Hepatic stellate cell (primary cell): ENCODE data around the gene FOXB1.

Experiments used
- DNase-seq: peaks from one replicate; pipeline ENCODE4 v3.0.0; 2011; ENCODE audit warnings: low spot score

FOXB1 gene

DNA sequence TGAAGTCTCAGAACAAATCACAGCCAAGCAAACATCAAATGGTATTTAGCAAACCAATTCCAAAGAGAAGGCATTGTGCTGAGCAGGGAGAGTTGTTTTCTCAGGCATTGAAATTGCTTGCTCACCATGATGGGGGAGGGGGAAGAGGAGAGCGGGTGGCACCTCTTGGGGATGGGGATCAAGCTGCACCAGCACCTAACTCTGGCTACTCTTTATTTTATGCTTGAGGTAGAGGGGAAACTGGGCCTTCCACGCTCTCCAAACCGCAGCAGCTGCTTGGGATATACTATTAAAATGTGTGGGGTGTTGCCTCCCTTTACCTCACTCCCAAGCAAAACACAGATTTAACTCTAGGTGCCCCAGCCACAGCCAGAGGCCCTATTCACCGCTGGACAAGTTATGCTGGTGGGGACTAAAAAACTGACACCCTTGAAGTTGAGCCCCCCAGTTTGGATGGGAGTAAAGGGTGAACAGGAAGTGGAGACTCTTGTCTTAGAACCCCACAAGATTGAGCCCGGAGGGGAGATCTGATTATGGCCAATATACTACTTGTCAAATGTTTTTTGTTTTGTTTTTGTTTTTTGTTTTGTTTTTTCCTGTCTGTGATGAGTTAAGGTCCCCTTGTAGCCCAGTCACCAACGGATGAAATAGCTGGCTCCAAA lies 5.0 kb upstream of the FOXB1 start:
- DNase-seq = no peak

DNA sequence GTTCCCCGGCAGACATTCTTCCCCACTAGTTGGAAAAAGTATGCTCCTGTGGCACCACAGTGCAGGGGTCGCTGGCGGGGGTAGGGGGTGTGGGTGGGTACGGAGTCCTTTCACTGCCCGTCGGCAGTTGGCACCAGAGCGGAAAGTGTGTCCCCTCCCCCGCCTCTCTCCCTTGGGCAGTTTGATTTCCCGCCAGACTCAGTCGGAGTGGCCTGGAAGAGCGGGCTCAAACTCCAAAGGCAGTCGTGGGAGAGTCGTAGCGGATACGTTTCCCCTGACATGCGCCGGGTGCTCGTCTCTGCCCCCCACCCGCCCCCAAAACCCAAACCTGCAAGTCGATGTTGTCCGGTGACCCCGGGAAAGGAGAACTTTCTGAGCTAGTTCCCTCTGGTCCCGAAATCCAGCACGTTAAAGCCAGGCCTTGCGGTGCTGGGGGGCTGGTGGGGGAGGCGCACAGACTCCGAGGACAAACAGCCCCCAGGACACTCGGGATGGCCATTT lies 4.4 kb upstream of the FOXB1 start:
- no peak for DNase-seq

DNA sequence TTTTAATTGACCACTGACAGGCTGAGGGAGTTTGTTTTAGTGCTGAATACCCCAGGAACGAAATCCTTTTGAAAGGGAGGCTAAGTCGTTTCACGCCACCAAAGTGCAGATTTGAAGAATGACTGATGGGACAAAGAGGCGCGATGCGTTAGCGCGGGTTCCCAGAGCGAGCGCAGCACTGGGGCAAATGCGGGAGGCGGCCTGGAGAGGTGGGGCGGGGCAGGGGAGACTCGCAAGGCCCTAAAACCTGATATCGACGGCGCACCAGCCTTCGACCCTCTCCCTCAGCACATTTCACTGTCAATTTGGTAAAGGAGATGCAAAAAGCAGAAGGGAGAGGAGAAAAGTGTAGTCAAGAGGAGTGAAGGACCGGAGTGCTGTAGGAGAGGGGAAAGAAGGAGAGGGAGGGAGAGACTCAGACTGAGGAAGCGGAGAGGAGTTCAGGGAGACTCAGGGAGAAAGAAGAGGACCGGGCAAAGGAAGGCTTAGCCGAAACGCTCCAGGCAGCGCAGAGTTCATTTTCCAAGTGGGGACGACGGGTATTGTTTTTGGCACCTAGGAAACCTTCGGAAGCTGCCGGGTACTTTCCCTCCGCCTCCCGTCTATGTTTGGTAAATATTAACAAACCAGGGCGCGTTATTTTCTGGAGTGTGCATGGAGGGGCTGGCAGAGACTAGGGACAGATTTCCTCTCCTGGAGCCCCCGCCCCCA lies 3.8 kb upstream of the FOXB1 start:
- DNase-seq = no peak

DNA sequence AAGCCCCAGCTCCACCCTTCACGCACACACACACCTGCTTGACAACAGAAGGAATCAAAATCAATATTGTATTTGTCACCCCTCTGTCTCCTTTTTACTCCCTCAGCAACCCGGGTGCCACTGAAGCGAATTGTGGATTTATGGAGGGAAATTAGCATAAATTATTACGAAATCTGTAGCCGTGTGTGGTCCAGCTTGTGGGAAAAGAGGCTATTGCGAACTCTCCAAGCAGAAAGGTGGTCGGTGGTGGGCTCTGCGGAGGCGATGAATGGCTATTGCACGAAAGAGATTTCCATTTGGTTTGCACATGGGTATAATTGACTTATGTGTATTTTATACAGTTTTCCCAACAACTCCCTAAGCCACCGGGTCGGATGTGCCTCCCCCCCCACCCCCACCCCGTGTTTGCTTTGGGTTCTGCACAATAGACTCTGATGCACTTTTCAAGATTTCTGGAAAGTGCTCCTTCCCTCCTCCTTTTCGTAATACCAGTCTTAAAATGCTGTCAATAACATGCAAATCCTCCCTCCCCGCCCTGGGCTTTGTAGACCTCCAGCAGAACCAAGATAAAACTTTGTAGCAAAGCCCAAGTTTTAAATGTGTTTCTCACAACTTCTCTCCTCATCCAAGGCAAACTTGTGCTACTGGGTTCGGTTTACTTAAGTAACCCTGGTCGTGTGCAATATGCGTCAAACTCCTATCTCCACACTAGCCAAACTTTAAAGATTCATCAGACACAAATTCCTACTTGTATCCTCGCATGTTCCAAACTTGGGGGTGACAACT lies 3.1 kb upstream of the FOXB1 start:
- DNase-seq = no peak

DNA sequence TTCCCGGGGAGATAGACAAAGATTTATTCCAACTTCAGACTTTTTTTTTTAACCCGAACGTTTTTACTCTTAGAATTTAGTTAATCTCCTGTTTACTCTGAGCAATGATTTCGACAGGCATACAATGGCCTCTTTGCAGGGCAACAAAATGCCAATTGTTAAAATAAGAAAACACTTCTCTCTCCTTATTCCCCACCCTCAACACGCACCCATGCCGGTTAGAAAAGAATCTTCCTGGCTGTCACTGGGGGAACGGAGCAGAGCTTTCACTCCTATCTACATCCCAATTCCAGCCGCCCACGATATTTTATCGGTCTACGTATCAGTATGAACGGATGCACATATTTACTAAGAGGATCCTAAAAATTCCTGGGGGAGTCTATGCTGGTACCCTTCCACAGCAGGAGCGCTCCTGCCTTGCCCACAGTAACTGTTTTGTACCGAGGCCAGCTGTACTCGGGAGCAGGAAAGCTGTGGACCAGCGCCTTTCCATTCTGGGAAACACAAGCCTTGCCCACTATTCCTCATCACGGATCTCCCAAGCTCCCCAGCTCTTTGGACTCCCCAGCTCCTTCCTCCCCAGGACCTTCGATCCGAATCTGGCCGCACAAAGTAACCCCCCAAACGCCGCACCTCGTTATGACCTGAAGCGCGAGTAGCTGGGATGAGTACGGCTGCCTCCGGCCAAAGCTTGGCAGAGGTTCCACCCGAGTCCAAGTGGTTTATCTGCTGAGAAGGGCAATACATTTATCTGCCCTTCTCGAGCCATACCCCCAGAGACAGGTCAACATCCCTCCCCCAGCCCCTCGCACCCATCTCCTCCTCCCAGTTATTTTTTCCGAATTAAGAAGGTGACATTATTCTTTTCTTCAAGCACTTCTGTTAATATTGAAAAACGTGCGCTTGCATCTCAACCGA lies 2.2 kb upstream of the FOXB1 start:
- DNase-seq = no peak

DNA sequence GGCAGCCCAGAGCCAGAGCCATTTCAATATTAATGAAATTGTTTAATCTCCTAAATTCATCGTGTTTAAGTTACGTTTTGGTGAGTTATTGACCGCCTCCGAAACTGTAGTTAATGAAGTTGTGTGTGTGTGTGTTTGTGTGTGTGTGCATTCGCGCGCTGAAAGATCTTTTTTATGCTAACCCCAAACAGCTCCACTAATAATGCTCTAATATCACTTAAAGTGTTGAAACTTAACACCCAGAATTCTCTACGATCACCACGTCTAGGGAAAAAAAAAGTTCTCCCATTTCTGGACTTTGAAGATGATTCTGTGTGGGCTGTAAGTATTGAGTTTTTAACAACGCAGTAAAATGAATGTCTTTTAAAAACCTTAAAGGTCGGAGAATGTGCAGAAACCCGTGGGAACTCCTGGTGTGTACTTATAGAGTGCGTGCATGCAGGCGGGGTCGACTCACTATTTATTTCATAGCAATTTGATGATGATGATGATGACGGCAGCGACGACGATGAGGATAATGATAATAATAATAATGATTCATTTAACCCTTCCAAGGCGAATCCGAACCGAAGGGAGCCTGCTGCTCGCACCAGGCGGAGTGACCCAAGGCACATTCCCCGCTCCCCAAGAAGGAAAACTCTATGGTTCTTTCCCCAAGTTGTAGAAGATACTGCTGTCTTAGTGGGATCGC lies 1.4 kb upstream of the FOXB1 start:
- no peak for DNase-seq

DNA sequence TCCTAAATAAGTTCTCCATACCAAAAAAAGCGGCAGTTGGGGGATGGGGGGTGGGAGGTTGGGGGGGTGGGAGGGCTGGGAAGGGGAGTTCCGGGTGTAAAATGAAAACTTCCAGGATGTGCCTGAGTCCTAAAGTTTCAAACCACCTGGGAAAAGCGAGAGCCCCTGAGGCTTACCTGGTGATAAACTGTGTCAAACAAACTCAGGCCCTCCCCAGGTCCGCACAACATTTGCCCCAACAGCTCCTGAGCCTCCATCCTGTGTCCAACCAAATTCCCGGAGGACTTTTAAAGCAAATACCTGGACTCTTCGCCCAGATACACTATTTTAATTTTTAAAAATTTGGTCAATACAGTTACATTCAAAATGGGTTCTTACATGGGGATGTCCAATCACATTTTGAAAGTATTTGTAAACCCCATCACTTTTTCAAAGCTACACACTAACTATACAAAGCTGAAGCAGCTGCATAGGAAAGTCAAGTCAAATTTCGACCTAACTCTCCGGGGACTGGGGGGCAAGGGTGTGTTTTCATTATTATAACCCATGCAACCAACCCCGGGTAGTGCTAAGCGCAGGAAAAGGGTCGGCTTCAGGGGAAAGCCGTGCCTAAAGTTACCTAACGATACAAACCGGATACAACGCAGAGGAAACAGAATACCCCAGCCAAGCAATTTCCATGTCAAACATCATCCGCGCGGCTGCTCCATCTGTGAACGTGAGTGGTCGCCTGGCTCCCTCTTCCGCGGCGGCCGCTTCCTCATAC lies 685 bp upstream of the FOXB1 start:
- DNase-seq = no peak

DNA sequence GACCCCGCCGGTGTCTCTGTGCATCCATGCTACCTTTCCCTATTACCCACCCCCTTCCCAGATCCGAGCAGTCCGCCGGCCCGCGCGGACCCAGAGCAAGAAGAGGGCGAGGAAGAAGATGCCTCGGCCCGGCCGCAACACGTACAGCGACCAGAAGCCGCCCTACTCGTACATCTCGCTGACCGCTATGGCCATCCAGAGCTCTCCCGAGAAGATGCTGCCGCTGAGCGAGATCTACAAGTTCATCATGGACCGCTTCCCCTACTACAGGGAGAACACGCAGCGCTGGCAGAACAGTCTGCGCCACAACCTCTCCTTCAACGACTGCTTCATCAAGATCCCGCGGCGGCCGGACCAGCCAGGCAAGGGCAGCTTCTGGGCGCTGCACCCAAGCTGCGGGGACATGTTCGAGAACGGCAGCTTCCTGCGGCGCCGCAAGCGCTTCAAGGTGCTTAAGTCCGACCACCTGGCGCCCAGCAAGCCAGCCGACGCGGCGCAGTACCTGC lies 788 bp downstream of the FOXB1 start:
- no peak for DNase-seq

DNA sequence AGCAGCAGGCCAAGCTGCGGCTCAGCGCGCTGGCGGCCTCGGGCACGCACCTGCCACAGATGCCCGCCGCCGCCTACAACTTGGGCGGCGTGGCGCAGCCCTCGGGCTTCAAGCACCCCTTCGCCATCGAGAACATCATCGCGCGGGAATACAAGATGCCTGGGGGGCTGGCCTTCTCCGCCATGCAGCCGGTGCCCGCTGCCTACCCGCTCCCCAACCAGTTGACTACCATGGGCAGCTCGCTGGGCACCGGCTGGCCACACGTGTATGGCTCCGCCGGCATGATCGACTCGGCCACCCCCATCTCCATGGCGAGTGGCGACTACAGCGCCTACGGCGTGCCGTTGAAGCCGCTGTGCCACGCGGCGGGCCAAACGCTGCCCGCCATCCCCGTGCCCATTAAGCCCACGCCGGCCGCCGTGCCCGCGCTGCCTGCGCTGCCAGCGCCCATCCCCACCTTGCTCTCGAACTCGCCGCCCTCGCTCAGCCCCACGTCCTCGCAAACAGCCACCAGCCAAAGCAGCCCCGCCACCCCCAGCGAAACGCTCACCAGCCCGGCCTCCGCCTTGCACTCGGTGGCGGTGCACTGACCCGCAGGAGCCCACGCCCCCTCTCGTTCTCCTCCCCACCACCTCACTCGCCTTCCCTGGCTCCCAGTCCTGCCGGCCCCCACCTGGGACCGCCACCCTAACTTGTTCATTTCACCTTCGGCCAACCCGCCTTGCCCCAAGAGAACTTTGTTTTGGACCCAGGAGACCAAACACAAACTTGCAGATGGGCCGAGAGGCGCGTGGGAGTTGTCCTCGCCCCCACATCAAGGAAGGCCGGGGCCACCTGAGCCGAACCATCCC lies 1.5 kb downstream of the FOXB1 start:
- DNase-seq = no peak

DNA sequence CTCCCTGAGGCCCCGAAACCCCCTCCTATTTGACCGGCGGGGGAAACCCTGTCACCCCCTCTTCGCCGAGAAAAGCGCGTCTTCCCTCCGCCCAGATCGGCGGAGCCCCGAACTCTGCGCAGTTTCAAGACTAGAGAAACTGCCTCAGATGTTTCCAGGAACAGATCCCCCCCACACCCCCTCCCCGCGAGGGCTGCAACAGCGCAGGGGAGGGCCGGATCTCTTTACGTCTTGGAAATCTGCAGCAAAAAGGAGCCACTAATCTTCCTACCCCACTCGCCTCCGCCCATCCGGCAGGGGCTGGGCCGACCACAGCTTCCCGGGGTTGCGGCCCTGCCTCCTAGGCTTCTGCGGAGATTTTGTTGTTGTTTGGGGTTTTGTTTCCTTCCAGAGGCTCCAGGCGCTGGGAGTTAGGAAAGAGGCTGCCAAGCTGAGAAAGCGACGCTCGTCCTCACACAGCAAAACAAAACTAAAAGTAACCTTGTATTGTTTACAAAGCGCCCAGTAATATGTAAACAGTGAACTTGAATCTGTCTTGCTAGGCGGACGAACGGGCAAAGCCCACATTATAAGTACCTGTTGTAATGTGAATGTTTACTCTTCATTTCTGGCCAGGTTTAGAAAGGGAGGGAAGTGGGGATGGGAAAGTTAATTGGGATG lies 2.2 kb downstream of the FOXB1 start:
- DNase-seq = no peak

DNA sequence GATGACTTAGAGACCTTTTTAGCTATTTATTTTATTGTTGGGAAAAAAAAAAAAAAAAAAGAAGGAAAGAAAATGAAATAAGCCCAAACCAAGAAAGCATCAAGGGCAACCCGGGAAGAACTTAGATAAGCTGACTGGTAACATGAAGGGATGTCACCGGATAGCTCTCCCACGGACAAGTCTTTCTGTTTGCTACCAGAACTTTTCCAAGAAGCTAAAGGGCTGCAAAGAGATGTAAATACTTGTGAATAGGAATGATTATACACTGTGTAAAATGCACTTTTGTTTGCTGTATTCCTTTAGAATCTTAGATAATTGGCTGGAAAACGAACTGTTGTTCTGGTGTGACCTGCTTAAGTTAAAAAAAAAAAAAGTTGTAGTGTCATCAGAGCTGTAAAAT lies 2.8 kb downstream of the FOXB1 start:
- DNase-seq = no peak

DNA sequence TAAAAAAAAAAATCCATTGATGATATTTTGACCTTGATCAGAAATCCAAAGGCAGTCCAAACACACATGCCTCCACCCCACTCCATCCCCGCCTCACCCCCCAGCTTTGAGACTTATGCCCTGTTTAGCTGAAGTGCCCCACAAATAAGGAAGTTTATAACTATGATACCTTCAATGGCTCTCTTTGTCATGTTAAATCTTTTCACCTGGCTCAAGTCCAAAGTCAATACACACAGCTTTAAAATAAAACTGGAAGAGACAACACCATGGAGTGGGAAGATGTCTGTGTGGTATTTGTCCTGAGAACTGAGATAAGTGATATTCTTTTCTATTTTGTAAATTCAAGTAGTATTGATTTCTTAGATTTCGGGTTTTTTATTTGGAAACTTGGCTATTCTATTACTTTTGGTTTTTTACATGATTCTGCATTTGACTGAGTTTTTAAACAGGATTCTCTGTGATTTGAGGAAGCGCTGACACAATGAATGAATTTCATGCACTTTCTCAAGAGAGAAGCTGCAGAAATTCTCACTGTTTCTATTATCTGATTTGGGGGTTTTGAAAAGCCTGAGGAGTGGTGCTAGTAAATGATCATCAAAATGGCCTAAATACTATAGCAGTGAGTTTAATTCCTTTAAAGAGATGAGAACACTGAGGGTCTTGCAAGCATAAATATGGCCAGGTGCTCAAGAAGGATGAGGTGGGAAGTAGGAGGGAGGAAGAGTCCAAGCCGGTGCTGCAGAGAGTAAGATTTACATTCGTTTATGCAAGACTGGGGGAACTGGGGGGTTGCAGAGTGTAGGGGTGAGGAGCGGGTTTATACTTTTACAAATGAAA lies 5.2 kb downstream of the FOXB1 start:
- no peak for DNase-seq

DNA sequence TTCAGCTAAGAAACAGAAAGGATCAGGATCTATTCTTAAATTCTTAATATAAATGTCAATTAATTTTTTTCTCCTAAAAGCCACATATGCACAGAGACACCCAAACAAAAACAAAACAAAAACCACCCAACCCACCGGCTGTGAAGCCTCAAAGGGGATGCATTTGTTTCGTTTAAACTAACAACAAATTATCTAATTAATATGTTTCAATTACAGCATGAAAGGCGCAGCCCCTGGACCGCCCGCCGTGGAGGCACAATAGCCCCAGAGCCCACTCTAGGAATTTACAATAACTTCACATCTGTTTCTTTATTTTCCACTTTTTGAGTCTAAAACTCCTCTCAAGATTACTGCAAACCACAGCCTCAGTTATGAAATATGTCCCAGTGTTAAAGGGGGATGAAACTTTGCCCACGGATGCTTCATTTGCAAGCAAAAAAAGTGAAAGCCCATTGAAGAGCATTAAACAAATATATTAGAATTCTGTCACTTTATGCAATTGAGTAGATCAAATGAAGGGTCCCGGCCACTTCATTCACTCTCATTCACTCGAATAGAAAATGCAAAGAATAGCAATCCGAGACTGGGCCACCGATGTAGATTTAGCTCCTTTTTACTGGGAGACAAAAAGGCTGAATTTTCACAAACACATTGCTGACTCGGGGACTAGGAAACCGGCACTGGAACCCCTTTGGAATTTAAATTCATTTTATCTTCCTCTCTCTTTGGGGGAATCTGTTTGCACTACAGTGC lies 6.0 kb downstream of the FOXB1 start:
- DNase-seq = no peak

DNA sequence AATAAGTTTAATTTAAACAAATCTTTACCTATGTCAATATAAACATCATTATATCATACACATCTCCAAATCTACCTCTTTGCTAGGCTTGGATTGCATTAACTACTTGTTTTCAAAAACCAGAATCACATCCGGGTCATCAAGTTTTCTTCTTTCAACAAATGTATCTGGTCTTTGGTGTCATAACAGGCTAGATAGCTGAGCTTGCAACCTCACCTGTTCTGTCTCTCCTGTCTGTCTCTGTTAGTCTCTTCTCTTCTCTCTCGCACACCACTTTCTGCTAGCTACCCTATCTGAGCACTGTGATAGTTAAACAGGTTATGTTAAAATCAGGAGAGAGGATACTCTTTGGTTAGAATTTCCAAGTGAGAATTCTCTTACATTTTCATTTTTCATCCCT lies 6.7 kb downstream of the FOXB1 start:
- no peak for DNase-seq

DNA sequence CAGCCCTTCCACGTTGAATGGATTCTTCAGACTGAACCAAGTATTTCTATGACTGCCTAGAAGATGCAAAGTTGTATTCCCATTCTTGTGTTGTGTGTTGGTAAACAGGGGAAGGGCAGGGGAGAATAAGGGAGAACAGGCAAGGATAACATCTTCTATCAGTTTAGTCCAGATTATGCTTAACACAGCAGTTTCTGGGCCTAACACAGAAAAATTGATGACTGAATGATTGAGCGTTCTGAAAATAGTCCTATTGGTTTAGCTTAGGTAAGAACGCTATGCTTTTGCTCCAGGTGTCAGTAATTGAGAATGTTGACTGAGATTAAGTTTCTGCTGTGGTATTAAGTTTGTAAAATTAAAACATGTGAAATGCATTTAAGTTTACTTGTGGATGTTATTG lies 8.6 kb downstream of the FOXB1 start:
- no peak for DNase-seq

DNA sequence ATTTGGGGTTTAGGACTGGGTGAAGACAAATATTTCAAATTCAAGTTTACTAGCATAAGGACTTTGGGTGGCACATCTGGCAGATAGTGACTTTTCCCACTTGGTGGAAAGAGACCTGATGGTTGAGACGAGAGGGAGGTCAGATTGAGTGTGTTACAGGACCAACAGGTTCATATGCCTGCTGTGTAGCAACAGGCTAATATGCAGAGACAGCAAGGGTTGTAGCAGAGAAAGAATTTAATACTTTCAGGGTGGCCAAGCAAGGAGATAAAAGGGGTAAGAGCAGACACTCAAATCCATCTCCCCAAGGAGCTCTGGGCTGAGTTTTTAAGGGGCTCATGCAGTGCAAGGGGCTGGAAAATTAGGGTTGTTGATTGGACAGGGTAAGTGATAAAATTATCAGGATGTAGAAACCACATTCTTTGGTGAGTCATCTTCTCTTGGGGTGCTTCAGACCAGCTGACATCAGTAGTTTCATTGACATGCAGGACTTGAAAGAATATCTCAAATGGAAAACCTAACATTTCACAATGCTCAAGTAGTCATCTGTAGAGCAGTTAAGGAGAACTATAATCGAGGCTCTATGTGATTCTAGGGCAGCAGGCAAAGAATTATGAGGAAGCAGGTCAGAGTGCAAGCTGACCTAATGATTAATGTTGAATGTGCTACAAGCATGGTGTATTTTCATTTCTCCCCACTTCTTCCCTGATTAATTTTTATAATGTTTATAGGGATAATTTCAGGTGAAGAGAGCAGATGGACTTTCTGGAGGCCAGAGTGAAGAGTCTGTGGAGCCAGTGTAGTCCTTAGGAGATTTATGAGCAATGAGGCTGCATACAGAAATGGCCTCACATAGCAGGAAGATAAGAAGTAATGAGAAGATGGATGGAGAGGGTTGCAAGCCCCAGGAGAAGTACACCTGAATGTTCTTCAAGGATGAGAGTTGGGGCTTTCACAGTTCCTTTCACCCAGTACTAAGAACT lies 13.7 kb downstream of the FOXB1 start:
- no peak for DNase-seq
